NCI-H1105 treated with DMSO at 0.1 percent for 48 hours (cell line): Measurements from ENCODE around the gene CCNDBP1.
"Not testable (repeated sequence)": the region's sequence is repeated elsewhere in the genome, so short reads cannot be mapped to it uniquely, and the experiment has no call there.

ENCODE experiments used
- DNase-seq: peaks from one replicate; lab custom pipeline; 2025; lab: John Stamatoyannopoulos, UW

Gene CCNDBP1

GRCh38 chr15:43215961-43216360 is 30.8 kb downstream of the CCNDBP1 start:
- DNase-seq: no peak

- DNase-seq: no peak
These were observed 33.9 kb downstream of the CCNDBP1 start for GRCh38 chr15:43218908-43219706.

DNA sequence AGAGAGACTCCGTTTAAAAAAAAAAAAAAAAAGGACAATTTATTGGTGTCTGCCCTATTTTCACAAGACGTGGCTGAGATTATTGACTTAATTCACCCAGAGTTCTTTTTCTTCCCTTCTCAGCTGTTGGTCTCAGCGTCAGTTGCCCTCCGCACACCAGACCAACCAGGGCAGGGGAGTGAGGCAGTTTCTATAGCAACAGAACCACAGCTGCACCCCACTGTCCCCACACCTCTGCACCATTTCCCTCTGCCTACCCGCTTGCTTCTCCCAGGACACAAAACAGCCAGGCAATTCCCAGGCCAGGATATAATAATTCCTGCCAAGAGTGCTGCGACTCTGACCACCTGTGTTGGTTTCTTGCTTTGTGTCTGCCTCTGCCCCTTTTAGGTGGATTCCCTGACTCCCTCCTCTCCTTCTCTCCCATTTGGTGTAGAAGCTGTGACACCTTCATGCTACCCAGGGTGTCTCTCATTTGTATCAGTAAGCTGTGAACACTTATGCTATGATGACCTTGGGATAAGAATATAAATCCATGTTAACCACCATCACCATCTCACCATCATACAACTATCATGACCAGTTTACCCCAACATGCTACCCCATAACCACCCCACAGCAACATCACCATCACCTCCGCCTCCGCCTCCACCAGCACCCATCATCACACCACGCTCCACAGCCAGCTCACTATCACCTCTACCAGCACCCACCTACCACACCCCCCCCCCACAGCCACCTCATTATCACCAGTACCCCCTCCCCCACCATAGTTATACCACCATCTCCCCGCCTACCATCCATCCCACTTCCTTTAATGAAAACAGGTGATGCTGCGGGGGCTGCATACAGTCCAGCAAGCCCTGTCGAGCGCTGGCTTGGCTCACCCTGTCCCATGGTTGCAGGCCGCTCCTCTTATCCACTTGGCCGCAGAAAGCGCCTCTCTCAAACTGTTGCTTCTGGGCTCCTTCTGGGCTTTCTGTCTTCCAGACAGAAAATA is 35.0 kb downstream of the CCNDBP1 start:
- no peak for DNase-seq

DNA sequence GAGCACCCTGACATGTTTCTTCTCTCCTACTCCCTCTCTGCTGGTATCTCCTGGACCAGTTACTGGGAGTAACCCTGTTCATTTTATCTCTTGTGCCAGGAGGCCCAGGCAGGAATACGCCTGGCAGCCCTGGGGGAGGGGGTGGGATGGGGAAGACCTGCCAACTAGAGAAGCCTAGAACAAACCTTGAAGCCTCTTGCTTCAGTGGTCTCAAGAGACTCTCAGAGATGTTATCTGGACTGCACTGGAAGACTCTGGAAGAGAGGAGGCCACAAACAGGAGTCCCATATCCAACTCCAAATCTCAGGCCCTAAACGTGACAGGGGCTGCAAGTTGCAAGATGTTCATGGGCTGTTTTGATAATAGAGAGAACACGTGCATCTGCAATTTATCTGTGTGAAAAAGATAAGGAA is 35.8 kb downstream of the CCNDBP1 start, which contains the start of gene EPB42:
Gene EPB42, minus strand, starts transcription at position 28 of the 413 bp plus-strand sequence. CDS start 193 bp downstream, outside the sequence.
- DNase-seq: no peak

DNA sequence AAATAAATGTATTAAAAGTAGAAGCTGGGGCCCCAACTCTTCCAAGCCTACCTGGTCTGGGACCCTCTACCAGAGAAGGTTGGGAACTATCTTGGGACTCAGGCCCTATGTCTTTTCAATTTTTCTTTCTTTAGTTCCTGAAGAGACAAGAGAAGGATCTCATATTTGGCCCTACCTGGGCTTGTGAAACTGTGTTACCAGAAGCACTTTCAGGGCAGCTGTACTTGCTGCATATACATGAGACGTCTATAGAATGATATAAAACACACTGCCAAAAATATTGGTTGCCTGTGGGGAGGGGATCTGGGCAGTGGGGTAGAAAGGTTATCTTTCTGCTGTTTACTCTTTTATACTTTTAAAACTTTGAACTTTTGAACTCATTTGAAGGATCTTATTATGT is 36.2 kb downstream of the CCNDBP1 start:
- DNase-seq: no peak

GRCh38 chr15:43225201-43225949 is 40.2 kb downstream of the CCNDBP1 start:
- DNase-seq: peak; percentile 20

GRCh38 chr15:43225950-43226255 is 40.7 kb downstream of the CCNDBP1 start:
- DNase-seq: not testable (repeated sequence)

- no peak for DNase-seq
These were observed 41.5 kb downstream of the CCNDBP1 start for GRCh38 chr15:43226436-43227305.

DNA sequence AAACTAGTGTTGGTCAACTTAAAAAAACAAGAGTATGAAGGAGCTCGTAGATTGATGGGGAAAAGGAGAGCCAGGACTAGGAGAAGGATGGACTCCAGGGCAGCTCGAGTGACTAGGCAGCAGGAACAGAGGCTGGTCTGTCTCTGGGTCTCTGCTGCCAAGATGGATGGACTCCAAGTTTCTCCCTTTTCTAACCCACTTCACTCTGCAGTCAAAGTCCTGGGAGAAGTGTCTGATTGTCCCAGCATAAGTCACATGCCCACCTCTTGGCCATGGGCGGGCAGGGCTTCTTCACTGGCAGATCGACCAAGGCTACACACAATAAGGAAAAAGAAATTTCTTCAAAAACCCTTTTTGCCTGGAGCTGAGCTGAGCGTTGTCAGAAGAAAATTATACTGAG is 44.8 kb downstream of the CCNDBP1 start:
- no peak for DNase-seq

DNA sequence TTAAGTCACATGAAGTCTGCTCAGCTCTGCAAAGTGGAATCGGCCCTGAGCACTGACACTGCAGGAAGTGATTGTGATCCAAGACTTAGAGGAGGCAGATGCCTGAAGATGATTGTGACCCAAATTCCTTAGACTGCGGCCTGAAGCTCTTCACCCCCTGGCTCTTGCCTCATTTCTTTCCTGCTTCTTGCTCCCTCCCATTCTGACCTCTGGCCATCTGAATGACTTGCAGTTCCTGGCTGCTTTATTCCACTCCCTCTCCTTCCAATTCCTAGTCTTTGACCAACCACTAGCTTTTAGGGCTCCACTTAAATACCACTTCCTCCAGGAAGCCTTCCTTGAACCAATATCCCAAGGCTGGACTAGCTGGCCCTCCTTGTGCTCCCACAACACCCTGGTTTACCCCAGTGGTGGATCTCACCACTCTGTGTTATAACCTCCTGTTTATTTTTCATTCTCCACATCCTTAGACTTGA is 45.5 kb downstream of the CCNDBP1 start:
- DNase-seq: no peak

DNA sequence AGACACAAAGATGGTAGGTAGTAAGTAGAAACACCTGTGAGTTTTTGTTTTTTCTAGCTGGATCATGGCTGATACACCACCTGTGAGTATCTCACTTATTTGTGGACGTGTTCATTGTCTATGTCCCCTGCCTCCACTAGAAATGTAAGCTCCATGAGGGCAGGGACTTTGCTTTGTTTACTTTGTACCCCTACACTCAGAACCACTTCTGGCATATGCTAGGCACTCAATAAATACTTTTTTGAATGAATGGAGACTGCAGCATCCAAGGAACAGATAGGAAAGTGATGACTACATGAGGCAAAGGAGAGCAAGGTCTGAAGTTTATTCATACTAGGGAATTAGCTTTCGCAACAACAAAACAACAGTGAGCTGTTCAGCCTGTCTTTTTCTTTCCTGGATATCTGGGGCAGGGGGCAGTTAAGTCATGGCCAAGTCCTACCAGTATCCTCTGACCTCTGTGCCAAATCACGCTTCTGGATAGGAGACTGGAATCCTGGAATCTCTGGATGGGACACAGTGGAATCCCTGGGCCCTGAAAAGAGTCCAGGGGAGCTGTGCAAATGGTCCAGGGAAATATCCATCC is 47.2 kb downstream of the CCNDBP1 start:
- DNase-seq: no peak

- no peak for DNase-seq
These were observed 50.3 kb downstream of the CCNDBP1 start for GRCh38 chr15:43235536-43235935.

DNA sequence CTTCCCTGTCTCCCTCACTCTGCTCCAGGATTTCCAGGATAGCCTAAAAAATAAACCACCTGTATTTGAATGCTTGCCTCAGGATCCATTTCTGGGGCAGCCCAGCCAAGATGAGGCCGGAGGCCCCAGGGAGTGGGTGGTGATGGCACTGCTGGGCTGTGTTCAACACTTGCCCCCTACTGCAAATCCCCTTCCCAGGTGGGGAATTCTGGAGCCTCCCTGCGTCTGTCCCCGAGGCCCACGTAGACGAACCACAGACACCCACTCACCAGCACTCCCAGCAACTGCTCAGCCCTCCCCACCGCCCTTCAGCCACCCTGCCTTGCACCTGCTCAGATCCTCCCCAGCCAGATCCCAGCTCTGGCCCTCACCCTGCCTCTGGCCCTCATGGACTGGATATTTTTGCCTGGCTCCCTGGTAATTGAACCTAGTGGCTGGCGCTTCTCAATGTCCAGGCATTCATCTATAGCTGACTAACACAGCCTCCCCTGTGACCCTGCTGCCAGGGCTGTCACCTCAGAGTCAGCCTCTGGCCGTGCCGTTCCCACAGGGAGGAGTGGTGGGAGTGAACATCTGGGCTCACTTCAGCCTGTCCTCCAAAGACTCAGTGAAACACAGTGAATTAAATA is 52.8 kb downstream of the CCNDBP1 start:
- no peak for DNase-seq

DNA sequence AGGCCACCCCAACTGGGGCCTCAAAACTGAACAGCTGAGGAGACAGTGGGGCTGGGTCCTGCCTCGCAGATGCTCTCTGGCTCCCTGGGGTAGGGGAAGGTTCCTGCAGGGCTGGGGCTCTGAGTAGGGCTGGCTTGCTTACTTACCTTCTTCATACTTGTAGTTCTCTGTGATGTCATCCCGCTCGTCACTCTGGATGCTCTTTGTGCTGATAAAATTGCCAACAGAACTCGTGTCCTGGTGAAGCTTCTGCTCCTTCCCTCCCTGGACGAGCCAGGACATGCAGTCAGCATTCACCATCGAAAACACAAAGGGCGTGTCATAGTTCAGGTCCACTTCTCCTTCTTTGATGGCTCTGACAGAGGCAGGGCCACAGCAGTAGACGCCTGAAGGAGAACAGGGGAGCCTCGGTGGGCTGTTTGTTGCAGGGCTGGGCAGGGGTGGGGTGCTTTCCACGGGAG is 53.5 kb downstream of the CCNDBP1 start:
- DNase-seq: no peak

DNA sequence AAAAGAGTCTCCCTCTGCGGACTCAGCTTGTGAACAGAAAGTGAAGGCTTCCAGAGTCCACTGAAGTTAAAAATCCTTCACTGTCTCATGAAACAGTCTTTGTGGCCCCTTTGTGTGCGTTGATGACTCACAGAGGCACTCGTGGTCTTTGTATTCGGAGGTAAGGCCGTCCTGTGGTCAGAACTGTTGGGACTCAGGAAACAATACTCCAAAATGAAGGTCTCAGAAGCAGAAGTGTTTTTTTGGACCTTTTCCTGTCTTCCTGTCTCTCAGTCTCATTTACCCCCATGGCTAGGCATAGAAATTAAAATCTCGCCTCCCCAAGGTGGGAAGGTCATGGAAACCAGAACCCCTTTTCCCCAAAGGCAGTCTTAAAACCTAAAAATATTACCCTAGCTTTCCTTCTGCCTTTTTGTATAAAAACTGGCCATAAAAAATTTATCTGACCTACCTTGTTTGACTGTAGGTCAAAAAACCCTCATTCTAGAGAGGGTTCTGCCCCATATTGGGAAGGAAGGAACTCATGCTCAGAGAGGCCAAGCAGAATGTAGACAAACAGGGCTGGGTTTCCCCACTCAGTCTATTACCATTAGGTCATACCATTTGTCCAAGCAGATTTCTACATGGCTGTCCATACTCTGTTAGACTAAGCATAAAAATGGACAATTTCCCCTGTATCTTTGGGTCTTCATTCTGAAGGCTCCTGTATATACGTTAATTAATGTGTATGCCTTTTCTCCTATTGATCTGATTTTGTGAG is 54.7 kb downstream of the CCNDBP1 start:
- no peak for DNase-seq

- DNase-seq: no peak
These were observed 55.9 kb downstream of the CCNDBP1 start for GRCh38 chr15:43241100-43241499.

DNA sequence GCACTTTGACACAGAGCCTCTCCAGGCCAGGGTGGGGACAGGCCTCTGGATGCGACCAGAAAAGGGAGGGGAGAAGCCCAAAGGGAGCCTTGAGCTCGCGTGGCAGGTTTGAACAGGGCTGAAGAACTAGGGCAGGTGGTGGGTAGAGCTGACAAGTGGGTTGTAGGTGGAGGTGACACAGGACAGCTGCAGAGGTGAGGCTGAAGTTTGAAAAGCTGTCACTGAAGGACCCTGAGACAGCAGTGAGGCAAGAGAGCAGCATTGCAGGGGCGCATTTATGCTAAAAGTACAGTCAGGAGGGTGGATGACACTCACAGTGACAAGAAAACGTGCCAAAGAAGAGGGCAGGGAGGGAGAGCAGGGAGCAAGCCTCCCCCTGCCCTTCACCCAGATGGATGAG is 57.4 kb downstream of the CCNDBP1 start:
- DNase-seq: no peak

DNA sequence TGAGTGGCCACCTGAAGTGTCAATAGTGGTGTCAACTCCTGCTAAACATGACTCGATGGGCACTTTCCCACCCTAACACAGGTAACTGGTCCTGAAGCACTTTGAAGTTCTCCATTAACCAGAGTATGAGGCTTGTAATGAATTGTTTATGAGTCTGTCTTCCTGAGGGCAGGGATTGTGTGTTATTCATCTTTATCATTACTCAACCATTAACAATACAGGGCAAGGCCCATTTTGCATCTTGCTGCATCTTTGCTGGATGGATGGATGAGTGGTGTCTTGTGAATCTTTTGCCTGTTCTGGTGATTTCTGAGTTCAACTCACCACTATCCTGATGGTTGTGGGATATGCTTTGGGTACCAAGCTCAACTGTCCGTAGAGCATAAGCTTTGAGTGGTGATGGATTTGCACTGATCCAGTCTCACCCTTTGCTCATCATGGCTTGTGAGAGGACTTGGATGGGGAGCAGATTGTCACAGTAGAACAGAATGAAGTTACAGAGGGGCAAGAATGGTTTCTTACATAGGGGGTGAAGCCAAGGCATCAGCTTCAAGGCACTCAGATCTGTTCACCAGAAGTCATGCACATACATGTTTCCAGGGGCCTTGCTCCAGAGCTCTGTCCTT is 57.9 kb downstream of the CCNDBP1 start:
- no peak for DNase-seq

DNA sequence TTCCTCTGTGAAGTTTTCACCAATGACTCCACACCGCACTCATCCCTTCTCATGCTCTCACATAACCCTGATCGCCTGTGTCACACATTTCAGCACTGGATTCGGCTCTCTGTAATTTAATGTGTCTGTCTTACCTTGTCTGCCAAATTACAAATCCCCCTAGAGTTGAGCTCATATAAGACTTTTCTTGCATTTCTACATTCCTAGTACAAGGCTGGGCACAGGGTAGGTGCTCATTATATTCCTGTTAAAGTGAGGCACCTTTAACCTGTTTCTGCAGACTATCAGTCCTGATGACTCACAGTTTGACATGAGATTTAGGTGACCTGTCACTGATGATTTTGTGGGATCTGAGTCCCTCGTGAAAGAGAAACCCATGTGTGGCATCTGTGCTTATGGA is 58.9 kb downstream of the CCNDBP1 start:
- no peak for DNase-seq
